ENCODE results near the gene PTPRD.

PTPRD gene

GRCh38 chr9:10614196-10614800, 1.5 kb upstream of the PTPRD start:
- no peak for DNase-seq (ENCODE audit: low spot score)
- TF ChIP-seq, protein P1, sequence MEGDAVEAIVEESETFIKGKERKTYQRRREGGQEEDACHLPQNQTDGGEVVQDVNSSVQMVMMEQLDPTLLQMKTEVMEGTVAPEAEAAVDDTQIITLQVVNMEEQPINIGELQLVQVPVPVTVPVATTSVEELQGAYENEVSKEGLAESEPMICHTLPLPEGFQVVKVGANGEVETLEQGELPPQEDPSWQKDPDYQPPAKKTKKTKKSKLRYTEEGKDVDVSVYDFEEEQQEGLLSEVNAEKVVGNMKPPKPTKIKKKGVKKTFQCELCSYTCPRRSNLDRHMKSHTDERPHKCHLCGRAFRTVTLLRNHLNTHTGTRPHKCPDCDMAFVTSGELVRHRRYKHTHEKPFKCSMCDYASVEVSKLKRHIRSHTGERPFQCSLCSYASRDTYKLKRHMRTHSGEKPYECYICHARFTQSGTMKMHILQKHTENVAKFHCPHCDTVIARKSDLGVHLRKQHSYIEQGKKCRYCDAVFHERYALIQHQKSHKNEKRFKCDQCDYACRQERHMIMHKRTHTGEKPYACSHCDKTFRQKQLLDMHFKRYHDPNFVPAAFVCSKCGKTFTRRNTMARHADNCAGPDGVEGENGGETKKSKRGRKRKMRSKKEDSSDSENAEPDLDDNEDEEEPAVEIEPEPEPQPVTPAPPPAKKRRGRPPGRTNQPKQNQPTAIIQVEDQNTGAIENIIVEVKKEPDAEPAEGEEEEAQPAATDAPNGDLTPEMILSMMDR (IDR thresholded peaks at IDR 0.05; ENCODE audit: borderline replicate concordance, control extremely low read depth, extremely low read depth, insufficient read depth, missing control alignments): no peak
- in situ Hi-C loops (cut with MboI; ENCODE audit: low sequenced_read_pairs, unreplicated experiment): no loop called here

DNA sequence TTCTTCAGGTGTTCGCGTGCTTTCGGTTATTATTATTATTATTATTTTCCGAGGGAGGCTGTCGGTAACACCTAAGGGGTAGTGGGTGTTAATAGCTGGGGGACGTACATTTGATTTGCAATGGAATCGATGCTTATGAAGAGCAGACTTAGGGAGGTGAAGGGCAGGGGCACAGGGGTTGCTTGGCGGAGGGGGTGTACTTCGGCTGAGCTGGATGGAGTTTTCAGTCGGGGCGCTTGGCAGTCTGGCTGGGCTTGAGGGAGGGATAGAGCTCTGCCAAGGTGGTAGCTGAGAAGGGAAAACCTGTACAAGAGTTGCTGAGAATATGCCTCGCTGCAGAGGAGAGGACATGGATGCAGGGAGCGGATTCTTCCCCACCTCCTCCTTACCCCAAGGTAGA, 617 bp upstream of the PTPRD start:
- TF ChIP-seq, protein P1 (IDR thresholded peaks at IDR 0.05; ENCODE audit: borderline replicate concordance, control extremely low read depth, extremely low read depth, insufficient read depth, missing control alignments): no peak
- in situ Hi-C loops (cut with MboI; ENCODE audit: low sequenced_read_pairs, unreplicated experiment): no loop called here
- DNase-seq (ENCODE audit: low spot score): no peak

GRCh38 chr9:10605388-10605787, 7.4 kb downstream of the PTPRD start:
- TF ChIP-seq, protein P1 (IDR thresholded peaks at IDR 0.05; ENCODE audit: borderline replicate concordance, control extremely low read depth, extremely low read depth, insufficient read depth, missing control alignments): no peak
- no peak for DNase-seq (ENCODE audit: low spot score)
- in situ Hi-C loops (cut with MboI; ENCODE audit: low sequenced_read_pairs, unreplicated experiment): no loop called here

GRCh38 chr9:10604927-10605326, 7.9 kb downstream of the PTPRD start:
- TF ChIP-seq, protein P1 (IDR thresholded peaks at IDR 0.05; ENCODE audit: borderline replicate concordance, control extremely low read depth, extremely low read depth, insufficient read depth, missing control alignments): no peak
- no peak for DNase-seq (ENCODE audit: low spot score)
- in situ Hi-C loops (cut with MboI; ENCODE audit: low sequenced_read_pairs, unreplicated experiment): no loop called here

DNA sequence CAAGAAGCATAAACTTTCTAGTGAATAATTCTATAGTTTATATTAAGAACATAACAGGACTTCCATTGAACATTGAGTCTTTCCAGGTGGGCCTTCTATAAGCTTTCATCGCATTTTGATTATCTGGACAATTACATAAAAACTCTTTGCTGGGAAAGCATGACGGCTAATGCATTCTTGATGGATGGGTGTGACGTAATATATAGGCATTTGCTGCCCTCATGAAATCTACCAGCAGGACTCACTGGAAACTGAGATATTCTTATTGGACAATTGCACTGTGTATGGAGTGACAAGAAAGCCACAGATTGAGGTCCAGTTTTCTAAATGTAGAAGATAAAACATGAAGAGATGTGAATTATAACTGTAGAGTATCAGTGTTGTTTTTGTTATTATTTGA, 15.0 kb downstream of the PTPRD start:
- TF ChIP-seq, protein P1 (IDR thresholded peaks at IDR 0.05; ENCODE audit: borderline replicate concordance, control extremely low read depth, extremely low read depth, insufficient read depth, missing control alignments): no peak
- no peak for DNase-seq (ENCODE audit: low spot score)
- in situ Hi-C loops (cut with MboI; ENCODE audit: low sequenced_read_pairs, unreplicated experiment): no loop called here

- TF ChIP-seq, protein P1 (IDR thresholded peaks at IDR 0.05; ENCODE audit: borderline replicate concordance, control extremely low read depth, extremely low read depth, insufficient read depth, missing control alignments): no peak
- in situ Hi-C loops (cut with MboI; ENCODE audit: low sequenced_read_pairs, unreplicated experiment): no loop called here
- DNase-seq (ENCODE audit: low spot score): no peak
Measured at GRCh38 chr9:10594482-10594881, 18.3 kb downstream of the PTPRD start.

Data from GM13976 (cell line).